WI38 (cell line): ENCODE measurements around the gene NKAPD1.

Experiments used
- H3K4me3 ChIP-seq: 2 replicates; pipeline ENCODE4 v1.5.1; 2011; ENCODE audit warnings: low read depth, mild to moderate bottlenecking, control low read depth, low read length
- CTCF ChIP-seq: IDR thresholded peaks from 2 replicates; pipeline ENCODE4 v1.5.1; 2012; ENCODE audit warnings: low read depth, mild to moderate bottlenecking, control low read depth, low read length

NKAPD1 gene

GRCh38 chr11:112051768-112052167, 22.3 kb upstream of the NKAPD1 start:
- H3K4me3 ChIP-seq, result no peak overlapping the region
- TF ChIP-seq CTCF, result no peak

- TF ChIP-seq CTCF, result no peak
- H3K4me3 ChIP-seq, result no peak overlapping the region
Measured at GRCh38 chr11:112057170-112057569, 16.9 kb upstream of the NKAPD1 start.

DNA sequence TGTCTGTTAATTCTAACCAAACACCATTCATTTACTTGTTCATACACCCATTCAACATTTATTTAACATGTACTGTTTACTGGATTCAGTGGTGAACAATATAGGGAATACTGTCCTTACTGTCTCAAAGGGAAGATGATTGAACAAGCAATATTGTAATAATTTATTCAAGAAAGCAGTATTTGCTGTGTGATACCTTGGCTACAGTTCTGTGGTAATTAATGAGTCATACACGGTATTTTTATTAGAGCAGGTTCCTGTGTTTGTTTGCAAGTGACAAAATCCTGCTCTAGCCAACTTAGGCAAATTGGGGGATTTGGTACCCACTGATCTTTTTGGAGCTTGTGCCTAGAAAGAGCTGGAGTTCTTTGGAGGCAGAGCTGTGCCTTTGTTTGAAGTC, 16.0 kb upstream of the NKAPD1 start:
- no peak for TF ChIP-seq CTCF
- no peak overlapping the region for H3K4me3 ChIP-seq

DNA sequence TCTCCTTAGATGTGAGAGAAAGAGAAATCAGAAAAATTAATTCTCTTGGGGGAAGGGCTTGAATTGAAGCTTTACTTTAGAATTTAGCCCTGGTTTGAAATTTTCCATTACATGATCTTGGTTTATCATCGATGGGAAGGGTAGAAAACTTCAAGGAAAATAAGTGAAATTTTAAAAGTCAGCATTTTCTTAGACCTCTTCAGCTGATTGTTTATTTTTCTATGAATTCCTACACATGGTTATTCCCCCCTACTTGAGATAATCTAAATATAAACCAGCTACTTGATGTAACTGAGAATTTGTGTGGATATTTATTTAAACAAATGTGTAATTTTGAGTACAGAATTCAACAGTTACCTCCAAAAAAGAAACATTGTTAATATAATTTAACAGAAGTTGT, 11.2 kb upstream of the NKAPD1 start:
- no peak for TF ChIP-seq CTCF
- no peak overlapping the region for H3K4me3 ChIP-seq

DNA sequence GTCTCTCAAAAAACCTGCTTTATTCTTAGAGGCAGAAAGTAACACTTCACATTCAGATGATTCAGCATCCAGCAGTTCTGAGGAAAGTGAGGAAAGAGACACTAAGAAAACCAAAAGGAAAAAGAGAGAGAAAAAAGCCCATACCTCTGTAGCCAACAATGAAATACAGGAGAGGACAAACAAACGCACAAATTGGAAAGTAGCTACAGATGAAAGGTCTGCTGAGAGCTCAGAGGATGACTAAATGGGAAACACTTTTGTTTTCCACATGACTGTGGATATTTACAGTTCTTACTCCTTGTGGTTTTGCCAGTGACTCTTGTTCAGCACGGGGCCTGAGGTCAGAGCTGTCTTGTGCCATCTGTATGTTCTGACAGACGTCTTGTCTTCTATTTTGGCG, 8.6 kb downstream of the NKAPD1 start:
- no peak for TF ChIP-seq CTCF
- no peak overlapping the region for H3K4me3 ChIP-seq

- peak overlapping the region; percentile 99 for H3K4me3 ChIP-seq
- no peak for TF ChIP-seq CTCF
Measured at GRCh38 chr11:112085822-112086421, 11.8 kb downstream of the NKAPD1 start.

DNA sequence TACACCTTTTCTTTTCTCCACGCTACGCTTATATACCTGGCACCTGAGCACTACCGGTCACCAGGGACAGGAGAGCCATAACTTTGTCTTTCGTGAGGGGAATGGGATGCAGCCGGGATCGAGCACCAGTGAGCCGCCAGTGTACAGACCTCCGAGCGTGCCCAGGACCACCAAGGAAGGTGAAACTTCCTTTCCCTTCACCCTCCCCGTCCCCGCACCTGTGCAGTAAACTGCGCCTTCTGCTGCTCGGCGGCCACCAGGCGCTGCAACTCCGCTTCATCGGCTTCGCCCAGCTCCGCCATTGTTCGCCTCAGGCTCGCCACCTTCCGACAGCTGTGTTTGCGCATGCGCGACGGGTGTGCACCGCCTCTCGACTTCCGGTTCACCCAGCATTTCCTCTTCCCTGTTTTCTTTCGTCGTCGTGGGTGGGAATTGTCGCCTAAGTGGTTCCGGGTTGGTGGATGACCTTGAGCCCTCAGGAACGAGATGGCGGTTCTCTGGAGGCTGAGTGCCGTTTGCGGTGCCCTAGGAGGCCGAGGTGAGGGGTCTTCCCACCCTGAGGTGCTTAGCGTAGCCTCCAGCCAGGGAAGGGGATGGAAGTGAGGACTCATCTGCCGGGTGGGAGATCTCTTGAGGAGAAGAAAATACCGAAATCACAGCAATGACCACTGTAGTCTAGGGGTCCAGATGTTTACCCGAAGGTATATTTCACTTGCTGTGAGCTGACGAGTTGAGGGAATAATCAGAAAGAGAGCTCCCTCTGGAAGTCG, 12.5 kb downstream of the NKAPD1 start, which contains the start of the genes SDHD and TIMM8B:
Gene SDHD, plus strand, starts transcription at position 452 of the 770 bp plus-strand sequence. Its CDS starts 35 bp downstream, at position 487.
Gene TIMM8B, minus strand, starts transcription at position 335 of the 770 bp plus-strand sequence. Its CDS starts 33 bp downstream, at position 302.
- H3K4me3 ChIP-seq, result peak within 1 kb of the TSS; percentile 99
- TF ChIP-seq CTCF, result no peak
